GM18870 (cell line): ENCODE data around the gene MINAR2.

Experiments used
- ATAC-seq: cut with Tn5 transposase; IDR thresholded peaks from one replicate; pipeline ENCODE4 v1.9.1; 2021; ENCODE audit warnings: moderate library complexity; ENCODE audit not compliant: unreplicated experiment

Gene MINAR2

GRCh38 chr5:129747572-129748407, at the start of gene MINAR2:
Gene MINAR2, plus strand, starts transcription at chr5:129748094. Its CDS starts 97 bp downstream, at chr5:129748191.
- peak; percentile 78 for ATAC-seq

GRCh38 chr5:129698661-129699060, 49.2 kb upstream of the MINAR2 start:
- ATAC-seq: no peak

GRCh38 chr5:129716235-129716634, 31.7 kb upstream of the MINAR2 start:
- no peak for ATAC-seq

GRCh38 chr5:129716651-129717050, 31.2 kb upstream of the MINAR2 start:
- ATAC-seq: no peak

- ATAC-seq: no peak
These were observed 30.1 kb upstream of the MINAR2 start for GRCh38 chr5:129717751-129718310.

GRCh38 chr5:129718471-129719090, 29.3 kb upstream of the MINAR2 start:
- ATAC-seq: no peak

- no peak for ATAC-seq
These were observed 23.7 kb upstream of the MINAR2 start for GRCh38 chr5:129724222-129724621.

GRCh38 chr5:129724647-129725046, 23.2 kb upstream of the MINAR2 start:
- ATAC-seq: no peak

GRCh38 chr5:129739773-129740172, 8.1 kb upstream of the MINAR2 start:
- ATAC-seq: no peak

GRCh38 chr5:129743541-129744187, 4.2 kb upstream of the MINAR2 start:
- no peak for ATAC-seq

- ATAC-seq: no peak
These were observed 1.9 kb upstream of the MINAR2 start for GRCh38 chr5:129745997-129746396.

GRCh38 chr5:129746876-129747275, 1.0 kb upstream of the MINAR2 start:
- no peak for ATAC-seq

- ATAC-seq: no peak
These were observed 1.3 kb downstream of the MINAR2 start for GRCh38 chr5:129748913-129749880.

GRCh38 chr5:129760636-129761325, 12.9 kb downstream of the MINAR2 start:
- ATAC-seq: no peak

- no peak for ATAC-seq
These were observed 15.8 kb downstream of the MINAR2 start for GRCh38 chr5:129763651-129764050.

- no peak for ATAC-seq
These were observed 18.9 kb downstream of the MINAR2 start for GRCh38 chr5:129766798-129767197.

- ATAC-seq: peak; percentile 95
These were observed 20.1 kb downstream of the MINAR2 start for GRCh38 chr5:129767927-129768380.

- ATAC-seq: no peak
These were observed 20.8 kb downstream of the MINAR2 start for GRCh38 chr5:129768735-129769134.

- ATAC-seq: no peak
These were observed 22.3 kb downstream of the MINAR2 start for GRCh38 chr5:129770024-129770820.
